HG03135 (cell line): ENCODE results near the gene REPS1.
"Not testable (repeated sequence)": the region's sequence is repeated elsewhere in the genome, so short reads cannot be mapped to it uniquely, and the experiment has no call there.

Experiments used
- ATAC-seq: cut with Tn5 transposase; IDR thresholded peaks from one replicate; pipeline ENCODE4 v1.9.1; 2021; ENCODE audit warnings: mild to moderate bottlenecking, moderate library complexity; ENCODE audit not compliant: unreplicated experiment

The REPS1 gene

GRCh38 chr6:139007428-139007827 lies 19.4 kb upstream of the REPS1 start:
- no peak for ATAC-seq

- ATAC-seq = no peak
Measured at GRCh38 chr6:139006477-139006876, 18.4 kb upstream of the REPS1 start.

GRCh38 chr6:139003751-139004150 lies 15.7 kb upstream of the REPS1 start:
- no peak for ATAC-seq

- no peak for ATAC-seq
Measured at GRCh38 chr6:138999949-139000725, 12.1 kb upstream of the REPS1 start.

GRCh38 chr6:138997136-138997535 lies 9.1 kb upstream of the REPS1 start:
- ATAC-seq = no peak

GRCh38 chr6:138996524-138996923 lies 8.5 kb upstream of the REPS1 start:
- ATAC-seq = no peak

GRCh38 chr6:138993410-138993809 lies 5.4 kb upstream of the REPS1 start:
- ATAC-seq = not testable (repeated sequence)

- ATAC-seq = not testable (repeated sequence)
Measured at GRCh38 chr6:138992965-138993364, 4.9 kb upstream of the REPS1 start.

GRCh38 chr6:138991206-138991605 lies 3.2 kb upstream of the REPS1 start:
- no peak for ATAC-seq

GRCh38 chr6:138989098-138989983 lies 1.3 kb upstream of the REPS1 start:
- ATAC-seq = no peak

- ATAC-seq = no peak
Measured at GRCh38 chr6:138988469-138988834, 399 bp upstream of the REPS1 start.

- ATAC-seq = peak; percentile 0
Measured at GRCh38 chr6:138987080-138987642, 892 bp downstream of the REPS1 start.

- no peak for ATAC-seq
Measured at GRCh38 chr6:138986578-138986977, 1.5 kb downstream of the REPS1 start.

GRCh38 chr6:138981416-138981815 lies 6.6 kb downstream of the REPS1 start:
- ATAC-seq = no peak

- no peak for ATAC-seq
Measured at GRCh38 chr6:138979813-138980668, 8.0 kb downstream of the REPS1 start.

- no peak for ATAC-seq
Measured at GRCh38 chr6:138979365-138979764, 8.7 kb downstream of the REPS1 start.

GRCh38 chr6:138978229-138978628 lies 9.8 kb downstream of the REPS1 start:
- ATAC-seq = no peak

- ATAC-seq = no peak
Measured at GRCh38 chr6:138977646-138978167, 10.3 kb downstream of the REPS1 start.

GRCh38 chr6:138977242-138977641 lies 10.8 kb downstream of the REPS1 start:
- ATAC-seq = no peak

GRCh38 chr6:138975815-138976214 lies 12.2 kb downstream of the REPS1 start:
- no peak for ATAC-seq
